HT1080 (cell line): ENCODE data around the gene ABCC4. TPM values are rescaled to one million over a fixed set of nuclear protein-coding genes. Genes with fewer than 3 reads are reported as not detected.
A peak's percentile ranks its signal among the peaks of the same experiment; 100 is the strongest.
"Not testable (repeated sequence)": the region's sequence is repeated elsewhere in the genome, so short reads cannot be mapped to it uniquely, and the experiment has no call there.

Source experiments
- DNase-seq: peaks from one replicate; pipeline ENCODE4 v3.0.0-alpha.2; 2015; ENCODE audit warnings: low read depth
- total RNA-seq: library from RNA; depleted of rRNA; stranded (reverse); fragments of >200 nt; shearing (Covaris generic); gene quantifications from 2 replicates; pipeline ENCODE4 v1.2.3, GENCODE V29; 2014

Gene ABCC4
- total RNA-seq, 1 experiment from 2014 or later: 17.2 TPM

- no peak for DNase-seq
Measured at GRCh38 chr13:95201814-95202651, 99.2 kb downstream of the ABCC4 start.

- not testable (repeated sequence) for DNase-seq
Measured at GRCh38 chr13:95200386-95200957, 100.8 kb downstream of the ABCC4 start.

GRCh38 chr13:95199896-95200295, 101.4 kb downstream of the ABCC4 start:
- no peak for DNase-seq

- not testable (repeated sequence) for DNase-seq
Measured at GRCh38 chr13:95198606-95199005, 102.6 kb downstream of the ABCC4 start.

GRCh38 chr13:95197548-95197947, 103.7 kb downstream of the ABCC4 start:
- DNase-seq: no peak

DNA sequence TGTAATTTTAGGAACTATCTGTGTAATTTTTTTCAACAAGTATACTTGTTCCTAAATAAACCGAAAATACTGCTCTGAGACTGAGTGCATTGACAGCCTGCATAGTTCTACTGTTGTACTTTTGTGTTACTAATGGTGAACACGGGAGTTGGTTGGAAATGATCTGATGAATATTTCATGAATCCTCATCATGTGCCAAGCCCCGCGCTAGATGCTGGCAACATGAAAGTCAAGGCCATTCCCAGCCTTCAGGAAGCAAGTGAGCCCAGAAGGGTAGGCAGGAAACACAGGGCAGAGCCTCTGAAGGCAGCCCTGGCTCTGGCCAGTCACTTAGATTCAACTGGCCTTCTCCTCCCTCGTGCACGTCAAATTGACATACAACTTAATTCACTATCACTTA, 106.1 kb downstream of the ABCC4 start:
- no peak for DNase-seq

DNA sequence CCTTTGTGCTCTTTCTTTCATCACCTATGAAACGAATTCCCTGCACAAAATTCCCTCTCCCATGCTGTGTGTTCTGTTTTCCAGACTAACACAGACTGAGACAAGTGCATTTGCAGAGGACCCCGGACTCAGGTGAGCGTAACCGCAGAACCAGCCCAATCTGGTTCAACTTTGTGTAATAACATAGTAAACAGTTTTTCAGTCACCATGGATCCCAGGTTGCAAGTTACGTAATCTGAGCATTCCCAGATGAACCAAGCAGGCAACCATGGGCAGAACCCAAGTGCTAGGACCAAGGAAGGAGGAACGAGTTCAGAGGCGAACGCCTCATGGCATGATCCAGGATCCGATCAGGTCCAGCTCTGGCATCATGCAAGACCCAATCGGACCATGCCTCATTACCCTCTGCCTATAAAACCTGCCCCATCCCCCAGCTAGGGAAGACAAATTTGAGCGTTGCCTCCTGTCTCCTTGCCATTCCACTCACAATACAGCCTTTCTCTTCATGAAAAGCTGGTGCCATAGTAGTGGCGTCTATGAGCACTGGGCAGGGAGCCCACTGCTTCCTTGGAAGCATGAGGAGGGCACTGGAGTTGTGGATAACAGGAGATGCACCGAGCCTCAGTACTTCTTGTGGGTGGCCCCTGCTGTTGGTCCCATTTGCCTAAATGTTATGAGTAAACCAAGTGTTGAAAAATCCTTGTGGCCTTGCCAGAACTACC, 107.6 kb downstream of the ABCC4 start:
- DNase-seq: no peak

DNA sequence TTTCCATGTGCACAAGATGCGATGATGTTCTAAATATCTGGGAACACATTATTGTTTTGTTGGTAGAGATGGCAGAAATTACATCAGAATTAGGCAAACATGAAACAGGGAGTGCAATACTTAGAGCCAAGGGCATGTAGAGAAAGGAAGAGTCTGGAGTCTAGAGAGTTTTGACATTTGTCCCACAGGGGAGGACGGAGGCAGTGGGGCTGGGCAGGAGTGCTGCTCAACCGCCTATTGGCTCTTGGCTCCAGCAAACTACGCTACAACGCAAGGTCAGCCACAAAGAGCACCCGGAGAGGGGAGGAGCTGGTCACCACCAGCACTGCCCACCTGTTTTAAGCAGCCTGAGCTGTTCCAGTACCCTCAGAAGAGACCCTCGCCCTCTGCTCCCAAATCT, 108.3 kb downstream of the ABCC4 start:
- DNase-seq: no peak

GRCh38 chr13:95192564-95192945, 108.7 kb downstream of the ABCC4 start:
- not testable (repeated sequence) for DNase-seq

- peak; percentile 65 for DNase-seq
Measured at GRCh38 chr13:95191821-95192563, 109.3 kb downstream of the ABCC4 start.

GRCh38 chr13:95188128-95188527, 113.1 kb downstream of the ABCC4 start:
- no peak for DNase-seq

DNA sequence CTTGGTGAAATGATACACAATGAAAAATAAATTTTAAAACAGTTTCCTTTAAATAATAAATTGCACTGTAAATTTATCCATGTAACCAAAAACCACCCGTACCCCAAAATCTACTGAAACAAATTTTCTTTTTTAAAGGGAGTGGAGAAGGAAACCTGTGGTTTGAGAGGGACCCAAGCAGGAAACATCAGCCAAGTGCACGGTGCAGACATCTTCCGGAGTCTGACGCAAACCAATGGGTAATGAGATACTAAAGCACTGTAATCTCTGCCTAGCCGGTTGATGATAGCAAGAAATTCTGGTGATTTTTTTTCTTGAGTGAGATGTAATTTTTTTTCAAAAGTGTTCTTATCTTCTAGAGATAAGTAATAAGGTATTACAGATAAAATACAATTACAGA, 115.4 kb downstream of the ABCC4 start:
- DNase-seq: no peak

GRCh38 chr13:95185311-95185710, 115.9 kb downstream of the ABCC4 start:
- DNase-seq: no peak

DNA sequence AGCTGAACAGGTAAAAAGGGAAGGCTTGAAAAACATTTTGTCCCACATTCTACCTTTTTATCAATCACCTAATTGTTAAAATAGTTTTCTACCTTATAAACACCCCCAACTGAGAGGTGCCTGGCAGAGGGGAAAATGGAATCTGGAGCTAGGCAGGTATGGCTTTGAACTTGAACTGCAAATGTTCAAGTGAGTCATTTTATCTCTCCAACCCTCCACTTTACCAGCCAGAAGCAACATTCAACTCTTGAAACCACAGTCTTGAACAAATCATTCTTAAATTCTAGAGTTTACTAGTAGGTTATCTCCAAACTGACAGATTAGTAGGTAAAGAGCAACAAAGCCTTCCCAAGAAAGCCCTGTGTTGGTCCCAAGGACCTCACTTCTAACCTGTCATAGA, 116.9 kb downstream of the ABCC4 start:
- no peak for DNase-seq

GRCh38 chr13:95182570-95183265, 118.5 kb downstream of the ABCC4 start:
- DNase-seq: no peak

DNA sequence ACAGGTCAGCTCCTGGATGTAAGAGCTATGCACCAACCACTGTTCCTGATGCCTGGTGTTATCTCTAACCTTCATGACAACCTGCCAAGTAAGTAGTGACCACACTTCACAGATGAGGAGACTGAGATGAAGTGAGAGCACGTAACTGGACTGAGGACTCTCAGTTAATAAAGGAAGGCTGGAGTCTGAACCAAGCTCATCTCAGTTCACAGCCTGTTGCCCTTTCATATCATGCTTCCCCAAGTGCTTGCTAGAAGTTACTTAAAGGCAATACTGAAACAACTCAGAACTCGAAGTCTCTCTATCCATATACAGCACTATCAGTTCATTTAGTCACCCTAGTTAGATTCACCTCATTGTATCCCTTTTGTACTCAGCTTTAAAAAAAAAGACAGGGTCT, 119.7 kb downstream of the ABCC4 start:
- DNase-seq: no peak

DNA sequence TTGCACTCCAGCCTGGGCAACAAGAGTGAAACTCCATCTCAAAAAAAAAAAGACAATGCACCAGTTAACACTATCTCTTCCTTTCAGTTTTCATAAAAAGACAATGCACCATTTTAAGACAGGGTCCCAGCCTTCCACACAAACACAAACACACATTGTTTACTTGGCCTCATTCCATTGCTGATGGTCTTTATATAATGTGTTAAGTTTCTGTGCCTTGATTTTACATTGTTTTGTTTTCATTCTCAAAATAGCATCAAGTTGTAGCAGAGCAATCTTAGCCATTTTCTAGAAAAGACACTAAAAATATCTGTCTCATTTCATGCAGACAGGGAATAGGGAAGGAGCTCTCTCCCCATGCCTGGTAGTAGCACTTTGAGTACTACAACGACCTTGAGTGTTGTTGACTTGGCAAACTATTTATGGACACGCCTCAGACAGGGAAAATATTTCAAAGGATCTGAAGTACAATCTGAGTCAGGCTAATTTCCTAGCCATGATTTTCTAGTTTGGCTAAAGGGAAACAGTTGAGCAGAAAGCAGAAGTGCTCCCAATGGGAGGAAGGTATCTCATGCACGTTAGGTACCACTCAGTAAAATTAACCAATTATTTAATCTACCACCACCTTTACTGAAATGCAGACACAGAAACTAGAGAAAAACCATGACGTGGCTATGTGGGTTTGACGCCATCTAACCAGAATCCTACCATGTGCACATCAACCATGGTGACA, 120.6 kb downstream of the ABCC4 start:
- no peak for DNase-seq

GRCh38 chr13:95176611-95177259, 124.5 kb downstream of the ABCC4 start:
- no peak for DNase-seq

DNA sequence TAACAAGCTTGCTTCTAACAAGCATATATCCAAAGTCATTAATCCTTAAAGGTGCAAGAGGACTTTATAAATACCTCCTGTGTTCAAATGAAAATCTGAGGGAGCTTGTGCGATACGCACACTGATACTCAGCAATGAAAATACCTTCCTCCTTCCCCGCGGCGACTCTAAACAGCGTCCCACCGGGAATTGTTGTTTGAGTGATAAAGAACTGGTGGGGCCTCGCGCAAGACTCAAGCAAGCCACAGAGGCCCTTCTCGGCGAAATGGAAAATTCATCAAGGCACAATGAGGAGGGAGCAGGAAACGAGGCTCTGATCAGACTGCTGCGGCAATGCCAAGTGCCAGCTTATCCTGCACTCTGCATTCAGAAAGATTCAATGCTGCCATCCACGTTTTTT, 126.7 kb downstream of the ABCC4 start:
- DNase-seq: no peak

DNA sequence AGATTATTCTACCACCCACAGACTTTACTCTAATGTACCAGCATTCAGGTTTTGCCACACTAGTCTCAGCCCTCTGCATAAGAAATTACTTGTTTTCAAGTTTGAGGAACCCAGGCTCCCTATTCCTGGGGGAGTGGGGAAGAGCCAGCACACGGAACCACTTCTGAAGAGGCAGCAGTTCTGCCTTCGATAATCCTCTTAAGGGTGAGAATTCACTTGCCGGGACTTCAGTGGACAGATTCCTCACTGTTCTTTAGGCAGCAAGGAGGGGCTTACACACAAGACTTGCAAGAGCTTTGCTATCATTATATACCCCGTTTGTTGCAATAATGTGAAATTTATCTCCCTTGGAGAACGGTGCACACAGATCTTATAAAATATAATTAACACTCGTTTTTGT, 133.1 kb downstream of the ABCC4 start:
- DNase-seq: no peak
